ENCODE data around the gene JMJD4.

Gene JMJD4

GRCh38 chr1:227769047-227769935 is 34.2 kb upstream of the JMJD4 start:
- DNase-seq (ENCODE audit: low read depth) = no peak

DNA sequence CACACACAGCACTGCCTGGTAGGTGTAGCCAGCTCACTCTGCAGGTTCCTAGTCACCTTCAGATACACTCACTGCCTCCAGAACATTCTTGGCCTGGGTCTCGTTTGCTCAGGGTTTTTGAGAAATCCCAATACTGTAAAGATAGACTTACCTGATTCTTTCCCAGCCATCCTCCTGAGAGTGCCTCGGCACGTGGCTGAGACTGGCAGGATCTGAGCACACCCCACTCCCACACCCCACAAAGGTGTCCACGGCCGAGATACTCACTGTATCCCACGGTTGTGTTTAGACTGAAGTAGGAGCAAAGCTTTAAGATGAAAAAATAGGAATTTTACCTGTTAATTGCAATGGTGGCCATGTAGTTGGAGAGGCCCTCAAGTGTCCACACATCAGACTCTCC is 33.5 kb upstream of the JMJD4 start:
- no peak for DNase-seq (ENCODE audit: low read depth)

DNA sequence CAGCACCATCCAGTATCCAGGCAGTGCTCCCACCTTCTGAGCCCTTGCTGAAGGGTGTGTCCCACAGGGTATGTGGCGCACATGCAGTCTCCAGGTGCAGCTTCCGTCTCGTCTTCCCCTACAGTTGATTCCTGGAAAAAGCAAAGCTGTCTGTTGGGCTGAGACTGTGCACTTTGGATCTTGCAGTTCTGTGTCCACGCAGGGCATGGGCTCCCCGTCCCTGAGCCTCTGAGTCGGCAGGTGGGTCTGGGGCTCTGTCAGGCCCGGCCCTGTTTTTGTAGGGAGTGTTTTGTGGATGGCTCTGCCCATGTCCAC is 33.0 kb upstream of the JMJD4 start:
- no peak for DNase-seq (ENCODE audit: low read depth)

DNA sequence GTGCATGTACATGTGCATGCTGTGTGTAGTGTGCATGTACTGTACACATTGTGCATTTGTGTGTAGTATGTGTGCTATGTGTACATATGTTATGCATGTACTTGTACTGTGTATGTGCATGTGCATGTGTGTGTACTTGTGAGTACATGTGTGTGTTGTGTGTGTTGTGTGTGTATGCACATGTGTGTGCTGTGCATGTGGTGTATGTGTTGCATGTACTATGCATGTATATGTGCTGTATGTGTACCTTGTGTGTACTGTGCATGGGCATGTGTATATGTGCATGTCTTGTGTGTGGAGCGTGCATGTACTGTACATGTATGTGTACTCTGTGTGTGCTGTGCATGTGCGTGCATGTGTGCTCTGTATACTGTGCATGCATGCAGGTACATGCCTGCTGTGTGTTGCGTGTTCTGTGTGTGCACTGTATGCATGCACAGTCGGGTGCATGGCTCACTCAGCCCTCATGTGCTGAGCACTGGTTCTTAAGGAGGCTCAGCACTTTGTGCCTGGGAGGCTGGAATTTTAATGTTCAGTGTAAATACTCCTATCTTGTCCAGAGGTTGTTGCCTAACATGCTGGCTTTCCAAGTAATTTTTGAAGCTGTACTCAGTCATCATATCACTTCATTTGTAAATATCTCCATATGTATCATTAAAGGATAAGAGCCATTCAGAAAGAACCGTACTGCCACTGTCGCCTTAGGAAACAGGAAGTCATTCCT is 32.5 kb upstream of the JMJD4 start:
- no peak for DNase-seq (ENCODE audit: low read depth)

DNA sequence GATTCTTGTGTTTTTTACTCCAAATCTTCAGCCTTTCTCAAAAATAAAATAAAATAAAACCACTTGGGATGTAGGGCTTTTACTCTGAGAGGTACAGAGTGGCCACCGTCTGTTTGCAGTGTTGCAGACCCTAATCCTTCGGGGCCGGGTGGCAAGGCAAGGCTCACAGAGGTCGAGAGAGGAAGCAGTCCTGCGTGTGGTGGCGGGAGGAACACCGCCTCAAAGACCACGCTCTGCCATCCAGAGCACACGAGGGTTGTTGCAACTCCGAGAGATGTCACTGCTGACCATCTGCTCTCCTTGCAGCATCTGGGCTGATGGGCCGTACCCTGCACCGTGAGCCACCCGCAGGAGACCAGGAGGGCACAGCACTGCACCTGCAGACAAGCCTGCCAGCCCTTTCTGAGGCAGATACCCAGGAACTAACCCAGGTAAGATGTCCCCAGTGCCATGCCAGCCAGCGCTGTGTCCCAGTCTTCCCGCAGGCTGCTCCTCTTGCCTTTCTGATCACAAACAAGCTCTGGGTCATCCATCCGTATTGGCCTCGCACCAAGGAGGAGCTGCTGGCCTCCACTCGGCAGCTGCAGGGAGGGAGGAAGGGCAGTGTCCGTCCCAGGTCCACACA is 31.7 kb upstream of the JMJD4 start:
- no peak for DNase-seq (ENCODE audit: low read depth)

DNA sequence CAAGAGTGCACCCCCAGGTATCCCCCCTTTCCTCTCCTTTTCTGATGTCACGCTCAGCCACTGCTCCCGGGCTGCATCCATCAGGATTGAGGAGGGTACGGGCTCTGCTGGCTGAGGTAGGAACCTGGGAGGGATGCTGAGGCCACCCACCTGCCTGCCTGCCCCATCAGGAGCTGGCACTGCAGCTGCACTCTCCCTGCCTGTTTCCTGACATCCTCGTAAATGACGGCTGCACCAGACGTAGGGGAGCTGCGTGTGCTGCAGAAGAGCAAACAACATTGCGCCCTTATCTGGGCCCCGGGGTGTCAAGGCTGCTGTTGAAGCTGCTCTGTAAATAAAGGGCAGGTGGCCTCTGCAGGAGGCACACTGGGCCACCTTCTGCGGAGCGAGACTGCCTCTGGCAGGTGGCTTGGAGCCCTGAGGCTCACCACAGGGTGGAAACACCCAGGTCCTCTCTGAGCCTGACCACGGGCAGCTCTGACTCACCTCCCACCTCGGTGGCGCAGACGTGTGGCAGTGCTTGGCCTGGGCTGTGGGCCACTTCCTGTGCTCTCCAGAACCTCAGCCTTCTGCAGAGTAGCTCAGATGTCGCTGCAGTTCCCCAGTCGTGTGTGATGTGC is 31.0 kb upstream of the JMJD4 start:
- no peak for DNase-seq (ENCODE audit: low read depth)

GRCh38 chr1:227765261-227766014 is 30.3 kb upstream of the JMJD4 start:
- no peak for DNase-seq (ENCODE audit: low read depth)

DNA sequence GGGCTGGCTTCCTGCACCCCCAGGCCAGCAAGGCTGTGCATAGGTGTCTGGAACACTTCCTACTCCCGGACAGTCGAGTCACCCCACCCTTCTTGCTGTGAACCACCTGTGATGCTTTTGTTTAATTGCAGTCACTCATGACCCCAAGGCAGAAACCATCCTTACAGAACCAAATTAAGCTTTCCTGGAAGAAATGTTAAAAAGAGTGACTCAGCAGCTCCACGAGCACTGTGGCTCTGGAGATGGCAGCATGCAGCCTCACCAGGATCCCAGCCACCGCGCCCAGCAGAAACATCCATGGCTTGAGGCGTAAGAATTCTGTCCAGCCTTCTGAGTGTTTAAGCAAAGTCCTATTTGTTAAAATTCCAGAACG is 28.9 kb upstream of the JMJD4 start:
- DNase-seq (ENCODE audit: low read depth) = no peak

DNA sequence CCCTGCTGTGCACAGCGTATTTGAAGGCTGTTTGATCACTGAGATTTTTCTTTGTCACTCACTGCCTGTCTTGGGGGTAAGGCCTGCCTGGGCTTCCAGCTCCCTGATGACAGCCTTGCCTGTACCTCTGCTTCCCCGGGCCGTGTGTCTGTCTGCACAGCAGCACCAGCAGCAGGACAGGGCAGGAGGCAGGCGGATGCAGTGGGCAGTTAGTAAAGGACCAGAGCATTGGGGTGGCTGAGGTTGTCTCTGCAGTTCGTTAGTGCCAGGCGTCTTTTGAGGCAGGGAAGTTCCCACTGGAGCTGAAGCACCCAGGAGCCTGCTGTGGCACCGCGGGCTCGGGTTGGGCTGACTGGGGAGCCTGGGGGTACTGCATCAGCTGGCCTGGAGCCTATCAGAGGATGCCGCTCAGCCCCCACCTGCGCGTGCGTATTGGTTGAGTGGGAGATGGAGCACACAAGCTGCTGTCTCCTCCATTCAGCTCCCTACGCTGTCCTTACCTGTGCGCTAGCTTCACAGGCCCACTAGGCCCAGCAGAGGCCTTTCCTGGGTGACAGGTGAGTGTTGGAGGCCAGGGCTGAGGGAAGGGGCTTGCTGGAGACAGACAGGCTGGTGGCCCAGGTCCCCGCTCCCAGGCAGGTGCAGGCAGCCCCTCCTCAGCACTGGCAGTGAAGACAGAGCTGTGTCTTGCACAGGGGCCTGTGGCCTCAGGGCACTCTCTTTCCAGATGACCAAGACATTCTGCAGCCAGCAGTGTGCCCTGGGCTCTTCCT is 28.3 kb upstream of the JMJD4 start:
- no peak for DNase-seq (ENCODE audit: low read depth)

DNA sequence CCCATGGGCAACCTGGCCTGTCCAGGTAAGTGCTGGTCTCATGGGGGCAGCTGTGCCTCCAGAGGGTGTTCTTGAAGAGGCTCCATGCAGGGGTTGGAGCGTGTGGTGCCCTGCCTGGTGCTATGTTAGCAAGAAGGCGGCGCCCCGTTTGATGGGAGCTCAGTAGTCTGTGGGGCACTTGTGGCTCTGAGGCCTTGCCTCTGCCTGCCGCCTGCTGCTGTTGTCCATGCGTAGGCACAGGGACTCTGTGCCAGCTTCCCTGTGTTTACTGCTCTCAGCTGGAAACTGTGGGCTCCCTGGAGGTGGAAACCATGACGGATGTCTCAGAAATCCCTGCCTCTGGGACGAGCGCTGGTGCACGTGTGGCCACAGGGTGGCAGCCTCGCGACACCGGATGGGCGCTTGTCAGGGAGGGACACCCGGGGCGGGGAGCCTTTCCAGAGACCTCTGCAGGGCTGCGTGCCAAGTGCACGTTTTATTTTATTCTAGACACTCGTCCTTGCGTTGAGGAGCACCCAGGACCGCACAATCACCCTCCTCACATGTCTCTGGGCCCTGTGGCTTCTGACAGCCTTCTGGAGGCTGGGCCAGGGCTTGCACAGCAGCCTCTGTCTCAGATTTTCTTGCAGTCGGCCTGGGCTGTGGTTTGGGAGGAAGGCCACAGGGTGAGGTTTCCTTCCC is 27.3 kb upstream of the JMJD4 start:
- no peak for DNase-seq (ENCODE audit: low read depth)

DNA sequence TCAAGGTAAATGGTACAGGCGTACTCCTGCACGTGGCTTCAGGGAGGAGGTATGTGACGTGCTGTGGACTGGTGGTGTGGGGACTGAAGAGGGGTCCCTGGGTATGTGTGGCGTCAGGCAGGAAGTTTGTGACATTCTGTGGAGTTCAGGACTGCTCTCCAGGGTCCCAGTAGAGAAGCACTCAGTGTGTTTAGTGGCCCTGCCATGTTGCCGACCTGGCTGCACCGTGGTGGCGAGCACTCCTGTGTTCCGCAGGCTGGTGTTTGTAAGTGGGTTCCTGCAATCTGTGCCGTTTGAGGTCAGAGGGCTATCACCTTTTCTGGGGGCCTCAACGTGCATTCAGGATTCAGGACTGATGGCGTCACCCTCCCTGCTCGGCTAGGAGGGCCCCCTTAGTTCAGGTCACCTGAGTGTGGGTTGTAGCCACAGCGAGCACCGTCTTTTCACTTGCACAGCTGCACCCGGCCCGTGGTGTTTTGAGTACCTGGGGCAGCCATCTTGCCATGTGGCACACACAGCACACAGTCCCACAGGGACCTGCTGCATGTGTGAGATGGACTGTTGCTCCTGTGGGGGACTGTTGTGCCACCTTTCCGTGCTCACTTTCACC is 26.6 kb upstream of the JMJD4 start:
- no peak for DNase-seq (ENCODE audit: low read depth)

DNA sequence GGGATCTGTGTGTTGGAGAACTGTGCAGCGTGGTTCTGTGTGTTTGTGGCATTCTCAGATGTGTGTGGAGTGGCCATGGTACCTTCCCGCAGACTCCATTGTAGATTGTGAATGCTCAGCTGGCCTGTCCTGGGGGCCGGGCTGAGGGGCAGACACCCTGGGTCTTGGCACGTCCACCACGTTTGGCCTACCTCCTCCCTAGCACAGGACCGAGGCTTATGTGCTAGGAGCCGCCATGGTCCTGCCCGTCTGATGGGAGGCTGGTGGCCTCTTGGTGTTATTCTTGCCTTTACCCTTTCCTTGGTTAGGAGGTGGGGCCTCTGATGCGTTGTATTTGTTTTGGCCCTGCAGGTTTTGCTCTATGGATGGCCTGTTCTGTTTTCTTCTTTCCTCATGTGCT is 25.3 kb upstream of the JMJD4 start:
- no peak for DNase-seq (ENCODE audit: low read depth)

GRCh38 chr1:227759341-227760300 is 24.5 kb upstream of the JMJD4 start:
- DNase-seq (ENCODE audit: low read depth) = peak; percentile 95

DNA sequence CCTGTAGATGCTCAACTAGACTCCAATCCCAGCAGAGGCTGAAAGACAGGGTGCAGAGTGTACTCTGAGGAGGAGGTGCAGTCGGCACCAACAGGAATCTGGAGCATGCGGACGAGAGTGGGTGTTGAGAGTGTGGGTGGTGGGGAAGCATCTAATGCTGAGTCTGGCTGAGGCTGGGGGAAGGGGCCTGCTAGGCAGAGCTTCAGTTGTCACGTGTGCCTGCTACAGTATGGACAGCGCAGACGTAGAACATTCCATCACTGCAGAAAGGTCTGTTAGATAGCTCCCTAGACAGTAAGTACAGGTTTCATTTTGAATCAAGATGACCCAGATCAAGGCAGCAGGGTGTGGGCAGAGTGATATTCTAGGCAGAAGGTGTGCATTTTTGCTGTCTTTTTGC is 23.3 kb upstream of the JMJD4 start:
- DNase-seq (ENCODE audit: low read depth) = no peak

DNA sequence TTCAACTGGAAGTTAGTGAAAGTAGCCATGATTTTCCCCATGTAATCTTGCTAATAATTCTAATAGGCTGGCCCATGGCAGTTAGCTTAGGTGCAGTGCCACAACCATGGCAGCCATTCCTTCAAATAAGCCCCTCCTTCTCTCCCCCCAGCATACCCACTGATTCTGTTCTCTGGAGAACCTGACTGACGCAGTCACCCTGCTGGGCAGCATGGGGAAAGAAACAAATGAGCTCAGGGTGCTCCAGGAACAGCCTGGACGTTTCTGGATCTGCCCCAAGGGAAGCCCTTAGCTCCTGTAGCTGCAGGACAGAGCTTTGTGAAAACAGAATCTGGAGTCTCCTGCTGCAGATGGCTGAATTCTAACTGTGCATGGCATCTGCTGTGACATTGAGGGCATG is 22.7 kb upstream of the JMJD4 start:
- DNase-seq (ENCODE audit: low read depth) = no peak

DNA sequence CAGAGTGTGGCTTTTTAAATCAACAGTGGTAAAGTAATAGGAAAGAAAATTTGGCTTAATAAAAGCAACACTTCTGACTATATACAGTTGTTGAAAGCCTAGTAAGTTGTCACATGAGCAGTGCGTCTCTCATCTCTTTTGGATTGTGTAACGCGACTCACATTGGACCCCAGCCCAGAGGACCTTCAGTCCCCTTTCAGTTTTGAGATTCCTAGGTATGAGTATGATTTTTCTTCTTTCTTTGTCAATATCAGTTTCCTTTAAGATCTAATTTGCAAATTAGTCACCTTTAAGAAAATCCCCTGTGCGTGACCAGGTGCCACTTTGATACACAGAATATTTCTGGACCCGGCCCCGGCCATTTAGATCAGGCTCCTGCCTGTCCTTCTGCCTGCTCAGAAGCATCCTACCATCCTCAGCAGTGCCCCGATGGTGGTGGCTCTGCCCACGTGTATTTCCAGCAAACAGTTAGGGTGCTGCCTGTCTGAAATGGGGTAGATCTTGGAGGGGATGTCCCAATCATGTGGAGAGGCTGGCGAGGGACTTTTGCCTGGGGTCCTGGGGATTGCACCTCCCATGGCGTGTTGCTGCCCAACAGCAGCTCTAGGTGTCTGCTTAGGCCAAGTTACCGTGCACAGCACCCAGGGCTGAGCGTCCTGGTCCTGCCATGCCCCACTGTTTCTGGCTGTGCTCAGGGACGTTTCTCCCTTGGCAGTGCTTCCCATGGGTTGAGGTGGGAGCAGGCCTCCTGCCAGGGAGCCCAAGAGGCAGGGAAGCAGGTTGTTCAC is 21.3 kb upstream of the JMJD4 start:
- no peak for DNase-seq (ENCODE audit: low read depth)

GRCh38 chr1:227754958-227755357 is 19.9 kb upstream of the JMJD4 start:
- no peak for DNase-seq (ENCODE audit: low read depth)

DNA sequence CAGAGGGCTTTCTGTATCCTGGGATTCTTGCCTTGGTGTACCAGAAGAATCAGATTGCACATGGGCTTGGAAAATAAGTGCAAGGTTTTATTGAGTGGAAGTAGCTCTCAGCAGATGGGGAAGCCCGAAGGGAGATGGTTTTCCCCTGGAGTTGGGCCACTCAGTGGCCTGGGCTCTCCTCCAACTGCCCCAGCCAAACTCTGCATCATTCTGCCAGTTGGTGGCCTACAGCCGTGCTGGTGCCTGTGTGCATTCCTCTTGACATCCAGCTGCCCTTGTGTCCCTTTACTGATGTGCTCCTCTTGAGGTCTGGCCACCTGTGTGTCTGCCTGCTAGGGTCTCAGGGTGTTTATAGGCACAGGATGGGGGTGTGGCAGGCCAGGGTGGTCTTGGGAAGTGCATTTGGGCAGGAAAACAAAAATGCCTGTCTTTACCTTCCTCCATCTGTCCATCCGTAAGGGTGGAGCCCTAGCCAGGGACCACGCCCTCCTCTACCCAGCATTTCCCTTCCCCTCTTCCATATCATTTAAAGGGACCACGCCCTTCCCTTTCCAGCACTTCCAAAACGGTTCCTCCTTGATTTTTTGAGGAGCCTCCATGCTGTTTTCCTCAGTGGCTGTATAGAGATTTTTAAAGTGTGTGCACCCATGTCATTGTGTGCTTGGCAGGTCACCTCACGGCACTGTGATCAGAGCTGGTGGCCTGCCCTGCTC is 19.1 kb upstream of the JMJD4 start:
- no peak for DNase-seq (ENCODE audit: low read depth)
